COLO668 (cell line): ENCODE results near the gene UBN2.

Source experiments
- DNase-seq: peaks from one replicate; lab custom pipeline; 2025; ENCODE audit not compliant: unreplicated experiment; lab: John Stamatoyannopoulos, UW

The UBN2 gene

GRCh38 chr7:139341776-139342226, 110.8 kb downstream of the UBN2 start:
- no peak for DNase-seq

- no peak for DNase-seq
Measured at GRCh38 chr7:139345042-139345441, 114.0 kb downstream of the UBN2 start.

- no peak for DNase-seq
Measured at GRCh38 chr7:139351027-139351426, 120.0 kb downstream of the UBN2 start.

GRCh38 chr7:139354729-139355128, 123.7 kb downstream of the UBN2 start:
- DNase-seq, result no peak

GRCh38 chr7:139355320-139355719, 124.3 kb downstream of the UBN2 start:
- no peak for DNase-seq
